Fibroblast of gingiva (primary cell): ENCODE measurements around the gene PRKAG2.

ENCODE experiments used
- DNase-seq: peaks from one replicate; pipeline ENCODE4 v3.0.0-alpha.2; 2011; ENCODE audit warnings: low read depth

PRKAG2 gene

GRCh38 chr7:151623766-151624165, 253.1 kb downstream of the PRKAG2 start:
- DNase-seq: no peak

GRCh38 chr7:151621961-151622360, 255.0 kb downstream of the PRKAG2 start:
- no peak for DNase-seq

GRCh38 chr7:151616443-151617213, 260.3 kb downstream of the PRKAG2 start:
- DNase-seq: no peak

- DNase-seq: no peak
Observed at GRCh38 chr7:151615784-151616183, 261.1 kb downstream of the PRKAG2 start.

GRCh38 chr7:151615058-151615457, 261.9 kb downstream of the PRKAG2 start:
- DNase-seq: no peak

GRCh38 chr7:151614019-151614418, 262.9 kb downstream of the PRKAG2 start:
- no peak for DNase-seq

GRCh38 chr7:151611878-151612277, 265.0 kb downstream of the PRKAG2 start:
- DNase-seq: no peak

GRCh38 chr7:151611041-151611440, 265.9 kb downstream of the PRKAG2 start:
- no peak for DNase-seq

- no peak for DNase-seq
Observed at GRCh38 chr7:151608031-151608551, 268.8 kb downstream of the PRKAG2 start.

- no peak for DNase-seq
Observed at GRCh38 chr7:151607464-151607867, 269.4 kb downstream of the PRKAG2 start.

GRCh38 chr7:151603951-151604350, 273.0 kb downstream of the PRKAG2 start:
- no peak for DNase-seq

- DNase-seq: no peak
Observed at GRCh38 chr7:151601521-151602305, 275.2 kb downstream of the PRKAG2 start.

- no peak for DNase-seq
Observed at GRCh38 chr7:151600331-151600730, 276.6 kb downstream of the PRKAG2 start.

- peak; percentile 81 for DNase-seq
Observed at GRCh38 chr7:151599401-151600227, 277.3 kb downstream of the PRKAG2 start.

GRCh38 chr7:151597541-151598444, 279.1 kb downstream of the PRKAG2 start:
- peak; percentile 72 for DNase-seq

GRCh38 chr7:151595702-151596350, 281.1 kb downstream of the PRKAG2 start:
- no peak for DNase-seq

GRCh38 chr7:151592868-151593486, 283.9 kb downstream of the PRKAG2 start:
- peak; percentile 88 for DNase-seq

GRCh38 chr7:151592330-151592729, 284.6 kb downstream of the PRKAG2 start:
- DNase-seq: no peak

- no peak for DNase-seq
Observed at GRCh38 chr7:151591866-151592265, 285.0 kb downstream of the PRKAG2 start.
